ENCODE data around the gene SYNPO2L.

SYNPO2L gene

GRCh38 chr10:73647211-73647874, 8.5 kb downstream of the SYNPO2L start:
- TF ChIP-seq SPI1 (IDR thresholded peaks at IDR 0.05; ENCODE audit: borderline replicate concordance, low read depth) (no peak), POLR2AphosphoS5 (IDR thresholded peaks at IDR 0.05; ENCODE audit: low read depth) (no peak), GABPA (IDR thresholded peaks at IDR 0.05; ENCODE audit: low read depth) (no peak), CTCF (IDR thresholded peaks at IDR 0.05; ENCODE audit: insufficient read depth, low read length) (no peak), REST (IDR thresholded peaks at IDR 0.05; ENCODE audit: insufficient replicate concordance, low read depth) (no peak)
- H3K27me3 ChIP-seq (ENCODE audit: insufficient read depth, poor library complexity, severe bottlenecking) = no peaks in the 10 kb centered on the region
- DNase-seq (ENCODE audit: low read depth in 1 of 2, low spot score in 1 of 2) = no peak
- H3K4me3 ChIP-seq (replicated peaks; ENCODE audit: insufficient read depth, low read length) = no peak overlapping the region
- H3K27ac ChIP-seq (replicated peaks) = no peak overlapping the region

- Histone ChIP-seq H3K27me3 (ENCODE audit: insufficient read depth, poor library complexity, severe bottlenecking) (no peaks in the 10 kb centered on the region), H3K4me3 (replicated peaks; ENCODE audit: insufficient read depth, low read length) (no peak overlapping the region), H3K27ac (replicated peaks) (no peak overlapping the region)
- no peak for DNase-seq (ENCODE audit: low read depth in 1 of 2, low spot score in 1 of 2)
- TF ChIP-seq GABPA (IDR thresholded peaks at IDR 0.05; ENCODE audit: low read depth) = no peak
- TF ChIP-seq SPI1 (IDR thresholded peaks at IDR 0.05; ENCODE audit: borderline replicate concordance, low read depth) = no peak
- TF ChIP-seq REST (IDR thresholded peaks at IDR 0.05; ENCODE audit: insufficient replicate concordance, low read depth) = no peak
- no peak for TF ChIP-seq CTCF (IDR thresholded peaks at IDR 0.05; ENCODE audit: insufficient read depth, low read length)
- no peak for TF ChIP-seq POLR2AphosphoS5 (IDR thresholded peaks at IDR 0.05; ENCODE audit: low read depth)
Measured at GRCh38 chr10:73646598-73647041, 9.2 kb downstream of the SYNPO2L start.

GRCh38 chr10:73645251-73645650, 10.6 kb downstream of the SYNPO2L start:
- no peaks in the 10 kb centered on the region for H3K27me3 ChIP-seq (ENCODE audit: insufficient read depth, poor library complexity, severe bottlenecking)
- TF ChIP-seq GABPA (IDR thresholded peaks at IDR 0.05; ENCODE audit: low read depth) (no peak), SPI1 (IDR thresholded peaks at IDR 0.05; ENCODE audit: borderline replicate concordance, low read depth) (no peak), CTCF (IDR thresholded peaks at IDR 0.05; ENCODE audit: insufficient read depth, low read length) (no peak), REST (IDR thresholded peaks at IDR 0.05; ENCODE audit: insufficient replicate concordance, low read depth) (no peak), POLR2AphosphoS5 (IDR thresholded peaks at IDR 0.05; ENCODE audit: low read depth) (no peak)
- DNase-seq (ENCODE audit: low read depth in 1 of 2, low spot score in 1 of 2) = peak in 1 of 2 experiments; percentile 31
- H3K27ac ChIP-seq (replicated peaks) = no peak overlapping the region
- H3K4me3 ChIP-seq (replicated peaks; ENCODE audit: insufficient read depth, low read length) = no peak overlapping the region
